Spleen (tissue), 7 donors: Measurements from ENCODE around the gene LRP3.

Experiments used
- CTCF ChIP-seq, 11 experiments: fragments of 200-600 bp in 7 of 11; fragments of 450-650 bp in 4 of 11; sonication (generic) in 4 of 11; IDR thresholded peaks in 8 of 11; conservative IDR thresholded peaks in 3 of 11; 1 replicate in 7 of 11; 2 replicates in 4 of 11; pipeline versions ENCODE4 v1.4.0 to v1.8.0; 2016 to 2021; ENCODE audit warnings: antibody characterized with exemption in 11 of 11, inconsistent platforms in 4 of 11, mild to moderate bottlenecking in 1 of 11
- POLR2A ChIP-seq, 3 donors: fragments of 450-650 bp; IDR thresholded peaks; one replicate each; pipeline ENCODE4 v1.5.1; 2017; ENCODE audit warnings: antibody characterized with exemption in 3 of 3, mild to moderate bottlenecking in 1 of 3
- donor health status: DM: no; HTN: no; CAD: no; lungs with moderate emphysema.
- donor health status: DM: no; HTN: no; CAD: no.
- donor health status: DM: no; HTN: no; CAD: no.

DNA sequence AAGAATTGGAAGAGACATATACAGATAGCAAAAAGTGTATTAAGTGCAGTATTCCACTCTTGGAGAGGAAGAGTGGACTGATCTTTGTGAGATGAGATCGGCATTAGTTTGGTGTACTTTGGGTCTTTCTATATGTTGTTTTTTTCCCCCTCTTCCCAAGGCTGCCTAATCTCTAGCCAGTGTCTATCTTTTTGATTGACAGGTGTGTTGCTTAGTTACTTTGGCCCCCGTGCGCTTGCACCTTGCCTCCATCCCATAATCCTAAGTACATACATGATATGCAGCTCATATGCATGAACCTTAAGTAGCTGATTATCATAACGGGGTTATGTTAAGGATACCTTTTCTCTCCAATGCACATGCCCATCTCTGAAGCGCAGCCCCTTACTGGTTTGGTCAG is 35.8 kb downstream of the LRP3 start:
- no peak for TF ChIP-seq POLR2A (IDR thresholded peaks at IDR 0.05)
- TF ChIP-seq CTCF (IDR thresholded peaks at IDR 0.05 in 8 of 11, conservative IDR thresholded peaks at IDR 0.05 in 3 of 11), result no peak
